Epithelial cell of proximal tubule (primary cell): ENCODE data around the gene CISD2. TPM values are rescaled to one million over a fixed set of nuclear protein-coding genes. Genes with fewer than 3 reads are reported as not detected.
"Not testable (repeated sequence)": the region's sequence is repeated elsewhere in the genome, so short reads cannot be mapped to it uniquely, and the experiment has no call there.

Experiments
- DNase-seq: peaks from one replicate; pipeline ENCODE4 v3.0.0-alpha.2; 2011; ENCODE audit warnings: low read depth
- H3K4me3 ChIP-seq: 2 replicates; pipeline ENCODE4 v1.5.1; 2011; ENCODE audit warnings: low read depth, mild to moderate bottlenecking, low read length
- total RNA-seq: library from RNA; depleted of rRNA; stranded (reverse); fragments of >200 nt; gene quantifications from 2 replicates; pipeline ENCODE4 v1.2.3, GENCODE V29; 2015
- TF ChIP-seq, protein P1 (sequence below): conservative IDR thresholded peaks from 2 replicates; pipeline ENCODE4 v1.5.1; 2012; ENCODE audit warnings: low read depth, mild to moderate bottlenecking, low read length

CISD2 gene, protein sequence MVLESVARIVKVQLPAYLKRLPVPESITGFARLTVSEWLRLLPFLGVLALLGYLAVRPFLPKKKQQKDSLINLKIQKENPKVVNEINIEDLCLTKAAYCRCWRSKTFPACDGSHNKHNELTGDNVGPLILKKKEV
- total RNA-seq = 29.2 and 29.9 TPM in 2 replicates

DNA sequence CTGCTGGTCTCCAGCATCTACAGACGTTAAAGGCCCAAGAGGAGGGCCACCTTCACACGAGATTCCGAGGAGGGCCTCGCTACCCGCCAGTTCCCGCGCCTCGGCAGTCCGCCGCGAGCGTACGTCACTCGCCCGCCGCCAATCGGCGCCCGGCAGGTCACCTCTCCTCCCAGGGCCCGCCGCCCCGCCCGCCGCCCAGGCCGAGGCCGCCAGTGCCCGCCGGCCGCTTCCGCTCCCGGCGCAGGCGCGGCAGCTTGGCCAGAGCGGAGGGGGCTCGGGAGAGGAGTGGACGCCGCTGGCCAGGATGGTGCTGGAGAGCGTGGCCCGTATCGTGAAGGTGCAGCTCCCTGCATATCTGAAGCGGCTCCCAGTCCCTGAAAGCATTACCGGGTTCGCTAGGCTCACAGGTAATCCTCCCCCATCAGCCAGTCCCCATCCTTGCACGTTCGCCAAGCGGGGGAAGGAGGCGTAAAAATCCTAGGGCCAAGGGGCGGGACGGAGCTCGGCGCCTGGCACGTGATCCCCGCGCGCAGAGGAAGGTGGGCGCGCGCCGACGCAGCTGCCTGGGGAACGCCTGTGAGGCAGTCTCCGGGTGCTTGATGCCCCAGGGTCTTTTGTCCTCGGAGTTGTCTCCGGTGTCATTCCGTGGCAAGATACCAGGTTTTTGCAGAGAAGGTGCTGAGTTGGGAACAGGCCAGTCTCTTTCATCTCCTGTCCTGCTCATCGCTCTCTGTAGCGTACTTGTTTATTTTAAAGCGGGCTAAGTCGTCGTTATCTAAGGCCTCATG is at the start of gene CISD2:
TSS of gene CISD2 (plus strand) at position 212 of the 788 bp plus-strand sequence. CDS start at position 305, 93 bp downstream.
- H3K4me3 ChIP-seq = peak within 1 kb of the TSS; percentile 81
- TF ChIP-seq, protein P1, sequence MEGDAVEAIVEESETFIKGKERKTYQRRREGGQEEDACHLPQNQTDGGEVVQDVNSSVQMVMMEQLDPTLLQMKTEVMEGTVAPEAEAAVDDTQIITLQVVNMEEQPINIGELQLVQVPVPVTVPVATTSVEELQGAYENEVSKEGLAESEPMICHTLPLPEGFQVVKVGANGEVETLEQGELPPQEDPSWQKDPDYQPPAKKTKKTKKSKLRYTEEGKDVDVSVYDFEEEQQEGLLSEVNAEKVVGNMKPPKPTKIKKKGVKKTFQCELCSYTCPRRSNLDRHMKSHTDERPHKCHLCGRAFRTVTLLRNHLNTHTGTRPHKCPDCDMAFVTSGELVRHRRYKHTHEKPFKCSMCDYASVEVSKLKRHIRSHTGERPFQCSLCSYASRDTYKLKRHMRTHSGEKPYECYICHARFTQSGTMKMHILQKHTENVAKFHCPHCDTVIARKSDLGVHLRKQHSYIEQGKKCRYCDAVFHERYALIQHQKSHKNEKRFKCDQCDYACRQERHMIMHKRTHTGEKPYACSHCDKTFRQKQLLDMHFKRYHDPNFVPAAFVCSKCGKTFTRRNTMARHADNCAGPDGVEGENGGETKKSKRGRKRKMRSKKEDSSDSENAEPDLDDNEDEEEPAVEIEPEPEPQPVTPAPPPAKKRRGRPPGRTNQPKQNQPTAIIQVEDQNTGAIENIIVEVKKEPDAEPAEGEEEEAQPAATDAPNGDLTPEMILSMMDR = no peak
- peak; percentile 37 for DNase-seq

- not testable (repeated sequence) for DNase-seq, H3K4me3 ChIP-seq
Measured at GRCh38 chr4:102819100-102819499, 49.7 kb upstream of the CISD2 start.

DNA sequence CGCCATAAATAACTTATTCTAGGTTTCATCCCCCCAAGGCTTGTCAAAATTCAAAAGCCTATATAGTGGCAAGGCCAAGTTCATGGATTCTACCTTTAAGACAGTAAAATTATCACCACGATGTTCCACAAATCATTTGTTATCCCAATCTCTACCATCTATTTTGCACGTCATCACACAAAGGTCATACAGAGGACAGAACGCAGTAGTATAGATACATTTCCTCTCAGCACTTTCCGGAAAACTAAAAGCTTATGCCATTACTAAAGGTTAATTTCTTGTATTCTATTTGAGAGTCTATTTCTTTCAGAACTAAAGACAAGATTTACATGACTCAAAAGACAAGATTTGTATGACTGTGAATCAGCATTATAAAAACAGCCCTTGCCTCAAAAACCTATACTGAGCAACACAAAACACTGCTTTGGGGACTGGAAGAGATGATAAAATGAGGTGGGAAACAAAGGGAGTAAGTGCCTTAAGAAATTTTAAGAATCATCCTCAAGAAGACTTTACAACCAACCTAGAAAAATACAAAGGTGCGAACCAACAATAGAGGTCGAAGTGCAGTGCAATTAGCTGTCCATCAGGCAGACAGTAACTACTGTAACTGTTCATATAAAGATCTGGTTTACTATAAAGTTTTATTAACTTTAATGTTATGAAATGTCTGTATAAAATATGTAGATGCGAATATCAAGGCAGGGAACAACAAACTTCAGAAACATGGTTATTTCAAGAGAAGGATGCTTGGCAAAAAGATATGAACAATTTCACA is 49.0 kb upstream of the CISD2 start:
- TF ChIP-seq, protein P1 = no peak
- no peak overlapping the region for H3K4me3 ChIP-seq
- DNase-seq = no peak

DNA sequence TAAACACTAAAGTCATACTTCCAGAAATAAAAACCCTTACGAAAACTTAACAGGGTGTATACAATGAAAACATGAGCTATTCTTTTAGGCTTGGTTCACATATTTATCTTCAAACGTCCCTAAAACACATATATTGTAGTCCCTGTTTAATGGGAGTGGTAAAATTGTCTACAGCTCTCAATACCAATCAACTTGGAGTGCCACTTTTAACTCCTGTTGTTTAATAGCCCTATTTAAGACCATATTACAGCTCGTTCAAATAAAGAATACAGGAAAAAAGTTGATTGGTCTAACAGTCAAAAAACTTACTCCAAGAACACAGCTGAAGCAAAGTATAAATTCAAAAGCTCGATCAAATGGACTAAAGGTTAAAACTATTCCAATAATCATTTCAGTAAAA is 45.3 kb upstream of the CISD2 start:
- no peak for DNase-seq
- H3K4me3 ChIP-seq = peak overlapping the region; percentile 92
- TF ChIP-seq, protein P1 = no peak

DNA sequence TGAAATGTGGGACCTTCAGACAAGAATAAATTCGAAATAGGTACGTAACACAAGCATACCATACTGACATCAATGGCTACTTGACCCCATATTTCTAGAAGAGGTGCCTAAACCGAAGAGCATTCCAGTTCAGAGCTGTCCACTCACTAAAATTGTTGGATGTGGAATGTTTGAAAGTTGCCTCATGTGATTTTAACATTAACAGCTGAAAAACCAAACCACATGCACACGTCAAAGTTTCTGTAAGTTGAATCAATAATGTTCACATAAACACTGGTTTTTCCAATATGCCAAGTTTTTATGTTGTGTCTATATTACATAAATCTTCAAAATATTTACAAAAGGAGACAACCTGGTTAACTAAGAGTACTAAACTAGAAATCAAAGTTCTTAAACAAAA is 44.9 kb upstream of the CISD2 start:
- peak overlapping the region; percentile 92 for H3K4me3 ChIP-seq
- TF ChIP-seq, protein P1 = no peak
- DNase-seq = no peak

DNA sequence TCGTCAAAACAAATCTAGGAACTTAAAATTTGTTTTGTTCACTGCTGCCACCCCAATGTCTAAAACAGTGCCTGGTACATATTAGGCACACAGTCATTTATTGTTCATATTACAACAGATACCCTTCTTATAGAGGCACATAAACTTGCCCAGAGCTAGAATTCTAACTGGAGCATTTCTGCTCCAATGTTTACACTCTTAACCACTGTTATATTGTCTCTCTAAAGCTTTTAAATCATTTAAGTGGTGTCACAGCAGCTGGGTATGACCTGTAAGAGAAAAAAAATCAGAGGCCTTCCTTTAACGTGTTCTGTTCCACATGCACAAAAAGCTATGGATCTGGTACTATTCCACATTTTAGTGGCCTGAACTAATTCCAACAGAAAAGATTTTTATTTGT is 44.4 kb upstream of the CISD2 start:
- no peak for DNase-seq
- TF ChIP-seq, protein P1 = no peak
- H3K4me3 ChIP-seq = peak overlapping the region; percentile 92

DNA sequence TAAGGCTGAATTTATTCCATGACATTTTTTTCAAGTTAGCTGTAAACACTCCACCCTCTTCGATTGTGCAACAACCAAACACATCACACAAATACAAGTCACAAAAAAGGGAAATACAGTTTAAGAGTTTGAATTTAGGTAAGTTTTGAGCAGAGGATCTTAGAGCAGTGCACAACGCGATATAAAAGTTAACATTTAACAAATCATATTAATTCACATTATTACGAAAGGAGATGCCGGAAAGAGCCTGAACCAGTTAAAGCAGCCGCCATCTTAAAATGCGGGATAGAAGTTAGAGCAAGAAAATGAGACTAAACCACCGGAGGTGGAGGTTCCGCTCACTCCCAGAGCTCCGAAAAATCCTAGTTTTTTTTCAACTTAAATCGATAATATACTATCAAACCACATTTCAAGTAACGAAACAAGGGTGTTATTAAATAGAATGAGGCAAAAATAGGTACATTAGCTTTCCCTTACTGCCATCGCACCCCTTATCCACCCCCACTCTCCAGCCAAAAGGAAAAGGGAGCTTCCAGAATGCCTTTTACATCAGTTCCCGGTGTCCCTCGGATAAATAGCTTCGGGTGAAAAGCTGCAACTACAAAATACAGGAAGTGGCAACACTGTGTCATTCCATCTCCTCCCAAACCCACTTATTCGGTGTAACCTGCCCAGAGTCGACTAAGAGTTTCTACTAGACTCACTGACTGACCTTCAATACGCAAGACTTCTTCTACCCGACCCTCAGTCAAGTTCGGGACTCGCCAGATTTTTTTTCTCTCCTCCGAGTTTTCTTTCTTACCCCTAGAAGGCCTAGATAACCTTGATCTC is 43.3 kb upstream of the CISD2 start:
- peak overlapping the region; percentile 92 for H3K4me3 ChIP-seq

More for the DNA sequence above, 43.3 kb upstream of the CISD2 start:
- no peak for DNase-seq
- TF ChIP-seq, protein P1 = no peak
